Stimulated activated CD8-positive, alpha-beta memory T cell treated with anti-CD3 and anti-CD28 coated beads, Interleukin-7, amount 100 ng/mL, for 48 hours (primary cell): ENCODE results near the gene AMPD3.
"Not testable (repeated sequence)": the region's sequence is repeated elsewhere in the genome, so short reads cannot be mapped to it uniquely, and the experiment has no call there.

Experiments
- DNase-seq, 2 donors: peaks; one replicate each; pipeline ENCODE4 v3.0.0-alpha.2; 2020; ENCODE audit warnings: low read depth in 1 of 2; ENCODE audit errors: extremely low read depth in 1 of 2

The AMPD3 gene

GRCh38 chr11:10436683-10437082 lies 18.4 kb upstream of the AMPD3 start:
- not testable (repeated sequence) for DNase-seq

GRCh38 chr11:10438458-10438857 lies 16.6 kb upstream of the AMPD3 start:
- no peak for DNase-seq

- DNase-seq, result no peak
Observed at GRCh38 chr11:10439351-10439750, 15.7 kb upstream of the AMPD3 start.

GRCh38 chr11:10439924-10440323 lies 15.1 kb upstream of the AMPD3 start:
- DNase-seq, result no peak

- DNase-seq, result no peak
Observed at GRCh38 chr11:10440401-10440800, 14.7 kb upstream of the AMPD3 start.

DNA sequence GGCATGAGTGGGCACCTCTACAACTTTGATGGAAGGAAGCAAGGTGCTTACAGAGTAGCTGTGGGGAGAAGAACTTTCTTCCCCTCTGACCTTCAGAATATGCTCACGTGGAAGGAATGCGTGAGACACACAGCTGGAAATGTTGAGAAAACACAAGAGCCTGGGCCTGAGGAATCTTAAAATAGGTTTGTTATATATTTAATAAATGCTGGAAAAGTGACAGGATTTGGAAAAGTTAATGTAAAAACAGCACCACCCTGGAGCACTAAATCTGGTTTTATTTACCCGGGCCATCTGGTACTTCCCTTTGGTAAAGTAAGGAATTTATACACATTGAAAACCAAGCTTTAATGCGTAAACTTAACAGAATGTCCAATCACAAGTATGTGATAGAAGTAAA lies 14.0 kb upstream of the AMPD3 start:
- no peak for DNase-seq

GRCh38 chr11:10441652-10442503 lies 13.2 kb upstream of the AMPD3 start:
- DNase-seq, result no peak

- peak in 1 of 2 donors; percentile 30 for DNase-seq
Observed at GRCh38 chr11:10443152-10443551, 11.9 kb upstream of the AMPD3 start.

DNA sequence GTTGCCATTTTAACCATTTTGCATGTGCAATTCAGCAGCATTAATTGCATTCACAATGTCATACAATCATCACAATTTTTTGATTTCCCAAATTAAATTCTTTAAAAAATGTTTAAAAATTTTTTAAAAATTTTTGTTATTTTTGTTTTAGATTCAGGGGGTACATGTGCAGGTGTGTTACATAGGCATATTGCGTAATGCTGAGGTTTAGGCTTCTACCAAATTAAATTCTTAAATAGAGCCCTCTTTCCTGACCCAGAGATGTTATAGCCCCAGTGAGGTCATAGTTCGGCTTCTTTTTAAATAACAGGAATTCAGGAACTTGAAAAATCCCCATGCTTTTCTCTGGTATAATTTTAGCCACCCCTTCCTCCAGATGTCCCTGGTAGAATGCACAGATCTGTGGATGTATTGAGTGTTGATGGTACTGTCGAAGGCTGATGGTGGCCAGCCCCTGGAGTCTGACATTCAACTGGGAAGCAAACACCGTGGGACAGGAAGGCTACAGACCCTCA lies 11.3 kb upstream of the AMPD3 start:
- no peak for DNase-seq

DNA sequence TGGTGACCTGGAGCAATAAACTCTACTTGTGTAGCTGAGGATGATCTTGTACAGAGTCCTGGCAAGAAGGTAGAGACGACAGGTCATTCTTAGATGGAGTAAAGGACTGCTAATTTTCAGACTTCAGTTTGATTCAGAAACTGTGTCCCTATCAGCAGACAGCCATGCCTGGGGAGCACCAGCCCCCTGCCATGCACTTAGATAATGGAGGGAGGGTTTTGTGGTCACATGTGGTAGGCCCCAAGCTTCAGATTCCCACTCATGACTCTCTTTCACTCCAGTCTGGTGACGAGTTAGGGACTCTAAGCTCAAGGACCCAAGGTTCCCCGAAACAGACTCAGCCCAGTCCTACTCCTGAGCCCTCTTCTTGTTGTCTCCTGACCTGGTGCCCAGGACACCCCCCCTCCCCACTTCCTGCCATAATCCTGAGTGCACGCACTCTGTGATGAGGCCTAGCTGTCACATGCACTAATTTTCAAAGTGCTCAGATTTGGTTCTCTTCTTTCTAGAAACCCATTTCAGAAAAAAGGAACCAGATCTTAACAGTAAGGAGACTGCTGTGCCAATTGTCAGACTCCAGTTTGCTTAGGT lies 10.2 kb upstream of the AMPD3 start:
- DNase-seq, result no peak

GRCh38 chr11:10447445-10447844 lies 7.6 kb upstream of the AMPD3 start:
- DNase-seq, result no peak

DNA sequence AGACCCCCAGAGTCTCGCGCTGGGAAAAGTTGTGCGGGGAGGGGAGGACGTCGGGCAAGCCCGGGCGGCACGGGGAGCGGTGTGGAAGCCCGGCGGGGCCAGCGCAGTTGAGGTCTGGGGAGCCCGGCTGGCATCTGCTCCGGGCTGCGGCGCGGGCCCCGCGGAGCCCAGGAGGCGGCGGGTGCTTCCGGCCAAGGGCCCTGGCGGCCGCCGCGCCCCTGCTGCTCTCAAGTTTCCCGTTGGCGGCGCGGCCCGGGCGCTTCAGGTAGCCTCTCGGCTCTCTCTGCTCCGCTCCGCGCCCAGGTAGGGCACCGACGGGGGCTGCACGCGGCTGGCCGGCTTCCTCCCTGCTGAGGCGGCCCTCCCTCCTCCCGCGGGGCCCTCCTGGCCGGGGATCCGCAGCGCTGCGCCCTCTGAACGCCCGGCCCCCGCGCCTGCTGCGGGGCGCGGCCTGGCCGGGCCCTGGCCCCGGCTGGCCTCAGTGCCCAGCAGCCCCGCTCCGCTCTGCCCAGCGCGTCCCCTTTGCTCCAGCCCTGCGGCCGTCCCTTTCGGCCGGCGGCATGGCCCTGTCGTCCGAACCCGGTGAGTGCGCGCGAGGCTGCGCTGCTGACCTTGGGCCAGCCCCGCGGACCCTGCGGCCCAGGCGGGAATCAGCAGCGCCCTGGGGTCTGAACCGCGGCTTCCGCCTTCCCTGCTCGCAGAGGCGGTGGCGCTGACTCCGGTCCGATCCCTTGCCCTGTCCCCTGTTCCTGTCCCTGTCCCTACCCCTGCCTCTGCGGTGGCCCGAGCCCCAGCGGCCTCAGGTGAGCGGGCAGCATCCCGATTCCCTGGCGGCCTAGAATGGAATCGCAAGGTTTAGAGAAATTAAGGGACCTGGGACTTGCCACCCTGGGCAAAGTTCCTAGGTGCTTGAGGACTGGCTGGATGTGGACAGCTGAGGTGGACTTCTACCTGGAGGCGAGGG lies 4.3 kb upstream of the AMPD3 start:
- no peak for DNase-seq

DNA sequence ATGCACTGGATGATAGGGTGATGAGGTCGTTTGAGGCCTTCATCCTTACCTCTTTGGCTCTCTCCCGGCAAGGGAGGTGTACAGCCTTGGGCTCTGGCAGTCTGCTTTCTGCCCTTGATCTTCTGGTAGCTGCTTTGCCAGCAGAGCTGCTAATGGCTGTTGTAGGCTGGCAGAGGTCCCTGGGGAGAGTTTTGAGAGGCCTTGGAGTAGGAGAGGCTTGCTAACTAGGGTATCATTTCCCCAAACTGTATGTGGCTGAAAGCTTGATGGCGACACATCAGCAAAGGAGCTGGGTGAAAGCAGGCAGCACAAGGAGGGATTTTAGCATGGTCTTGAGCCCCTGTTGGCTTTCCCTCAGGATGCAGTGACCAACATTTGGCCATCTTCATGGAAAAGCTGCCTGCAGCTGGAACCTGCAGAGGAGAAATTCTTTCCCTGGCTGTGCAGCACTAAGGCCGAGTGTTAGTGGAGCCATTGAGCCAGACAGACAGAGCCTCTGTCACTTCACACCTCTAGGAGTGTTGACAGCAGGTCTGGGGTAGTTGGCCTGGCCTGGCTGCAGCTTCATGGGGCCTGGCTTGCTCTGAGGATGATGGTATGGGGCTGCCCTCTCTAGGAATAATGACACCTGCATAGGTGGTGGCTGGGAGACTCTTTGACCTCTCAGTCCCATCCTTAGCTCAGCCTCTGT lies 3.5 kb upstream of the AMPD3 start:
- no peak for DNase-seq

DNA sequence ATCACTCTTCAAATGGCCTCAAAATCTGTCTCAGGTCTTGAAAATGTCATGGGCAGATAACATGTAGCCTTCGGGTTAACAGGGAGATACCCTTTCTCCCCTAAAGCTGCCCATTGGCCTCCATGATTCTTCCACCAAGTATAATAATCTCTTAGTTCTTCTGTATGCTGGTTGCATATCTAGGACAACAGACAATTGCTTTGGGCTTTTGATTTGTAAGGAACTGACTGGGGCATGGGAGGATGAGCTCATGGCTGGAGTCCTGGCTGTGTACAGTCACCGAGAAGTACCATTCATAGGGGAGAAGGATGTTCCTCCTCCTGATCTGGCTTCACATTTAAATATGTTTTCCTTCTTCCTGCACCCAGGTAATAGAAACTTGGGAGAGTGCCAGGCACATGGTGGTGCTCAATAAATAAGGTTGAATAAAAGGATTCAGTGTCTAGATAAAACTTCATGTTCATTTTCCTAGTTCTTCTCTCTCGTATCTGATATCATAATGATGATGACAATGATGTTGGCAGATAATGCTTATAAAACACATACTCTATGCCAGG lies 2.8 kb upstream of the AMPD3 start:
- no peak for DNase-seq

DNA sequence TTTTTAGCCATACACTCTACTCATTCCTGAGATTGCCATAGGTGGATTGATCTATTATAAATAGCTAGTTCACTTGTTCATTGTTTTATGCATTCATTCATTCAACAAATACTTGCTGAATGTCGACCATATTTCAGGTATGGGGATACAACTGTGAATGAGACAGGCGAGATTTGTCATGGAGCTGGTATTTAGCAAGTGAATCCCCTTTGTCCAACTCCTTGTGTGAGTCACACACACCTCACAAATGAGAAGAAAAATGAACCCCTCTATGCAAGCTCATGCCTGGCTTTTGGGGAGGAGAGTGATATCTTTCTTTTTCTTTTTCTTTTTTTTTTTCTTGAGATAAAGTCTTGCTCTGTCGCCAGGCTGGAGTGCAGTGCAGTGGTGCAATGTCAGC lies 1.8 kb upstream of the AMPD3 start:
- no peak for DNase-seq

- DNase-seq, result peak; percentile 61 to 71
Observed at GRCh38 chr11:10455637-10456487, 798 bp downstream of the AMPD3 start.

GRCh38 chr11:10456519-10456918 lies 1.5 kb downstream of the AMPD3 start:
- DNase-seq, result no peak

DNA sequence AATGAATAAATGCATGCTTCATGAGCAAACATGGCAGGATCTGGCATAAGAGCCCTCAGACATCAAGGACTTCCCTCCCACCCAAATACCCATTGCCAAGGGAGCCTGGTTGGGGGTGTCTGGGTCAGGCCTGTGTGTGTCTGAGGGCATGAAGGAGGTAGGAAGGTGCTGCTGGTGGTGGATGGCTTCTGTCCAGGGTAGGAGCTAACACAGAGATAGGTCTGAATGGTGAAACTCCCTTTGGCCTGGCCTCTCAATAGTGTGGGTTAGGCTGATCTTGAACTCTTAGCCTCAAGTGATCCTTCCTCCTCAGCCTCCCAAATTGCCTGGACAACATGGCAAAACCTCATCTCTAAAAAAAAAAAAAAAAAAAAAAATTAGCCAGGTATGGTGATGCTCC lies 2.8 kb downstream of the AMPD3 start:
- no peak for DNase-seq
